Hepatocyte (in vitro differentiated cells): Measurements from ENCODE around the gene SEPTIN11.

Experiments
- EZH2 ChIP-seq: fragments of 200-600 bp; sonication (generic); IDR thresholded peaks from 2 replicates; pipeline ENCODE4 v1.6.1; 2016; ENCODE audit warnings: antibody characterized with exemption, mild to moderate bottlenecking, borderline replicate concordance
- EZH2phosphoT487 ChIP-seq: fragments of 200-600 bp; sonication (generic); IDR thresholded peaks from one replicate; pipeline ENCODE4 v1.6.1; 2018; ENCODE audit warnings: antibody characterized with exemption, mild to moderate bottlenecking, low read depth, moderate library complexity; ENCODE audit not compliant: unreplicated experiment, severe bottlenecking
- TF ChIP-seq, protein P1 (sequence below): fragments of 200-600 bp; sonication (generic); IDR thresholded peaks from 2 replicates; pipeline ENCODE4 v1.5.1; 2016; ENCODE audit warnings: antibody characterized with exemption, mild to moderate bottlenecking; ENCODE audit not compliant: poor library complexity

DNA sequence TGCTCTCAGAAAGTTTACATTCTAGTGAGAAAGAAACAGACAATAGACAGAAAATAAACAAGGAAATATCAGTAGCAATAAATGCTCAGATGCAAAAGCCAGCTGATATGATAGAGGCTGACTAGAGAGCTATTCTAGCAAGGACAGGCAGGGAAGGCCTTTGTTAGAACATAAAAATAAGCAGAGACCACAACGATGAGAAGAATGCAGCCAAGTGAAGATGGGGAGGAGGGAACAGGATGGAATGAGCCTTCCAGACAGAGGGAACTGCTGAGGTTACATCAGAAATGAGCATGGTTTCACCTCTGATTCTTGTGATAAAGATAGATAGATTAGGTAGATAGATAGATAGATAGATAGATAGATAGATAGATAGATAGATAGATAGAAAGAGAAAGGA lies 44.0 kb upstream of the SEPTIN11 start:
- TF ChIP-seq, protein P1, sequence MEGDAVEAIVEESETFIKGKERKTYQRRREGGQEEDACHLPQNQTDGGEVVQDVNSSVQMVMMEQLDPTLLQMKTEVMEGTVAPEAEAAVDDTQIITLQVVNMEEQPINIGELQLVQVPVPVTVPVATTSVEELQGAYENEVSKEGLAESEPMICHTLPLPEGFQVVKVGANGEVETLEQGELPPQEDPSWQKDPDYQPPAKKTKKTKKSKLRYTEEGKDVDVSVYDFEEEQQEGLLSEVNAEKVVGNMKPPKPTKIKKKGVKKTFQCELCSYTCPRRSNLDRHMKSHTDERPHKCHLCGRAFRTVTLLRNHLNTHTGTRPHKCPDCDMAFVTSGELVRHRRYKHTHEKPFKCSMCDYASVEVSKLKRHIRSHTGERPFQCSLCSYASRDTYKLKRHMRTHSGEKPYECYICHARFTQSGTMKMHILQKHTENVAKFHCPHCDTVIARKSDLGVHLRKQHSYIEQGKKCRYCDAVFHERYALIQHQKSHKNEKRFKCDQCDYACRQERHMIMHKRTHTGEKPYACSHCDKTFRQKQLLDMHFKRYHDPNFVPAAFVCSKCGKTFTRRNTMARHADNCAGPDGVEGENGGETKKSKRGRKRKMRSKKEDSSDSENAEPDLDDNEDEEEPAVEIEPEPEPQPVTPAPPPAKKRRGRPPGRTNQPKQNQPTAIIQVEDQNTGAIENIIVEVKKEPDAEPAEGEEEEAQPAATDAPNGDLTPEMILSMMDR = no peak
- TF ChIP-seq EZH2phosphoT487 (no peak), EZH2 (no peak)
